ENCODE results near the gene MAT1A.

GRCh38 chr10:80281784-80282765, 7.4 kb downstream of the MAT1A start:
- no peak for TF ChIP-seq CREB1 (IDR thresholded peaks at IDR 0.05; ENCODE audit: low read depth)
- no peak for TF ChIP-seq EP300 (IDR thresholded peaks at IDR 0.05; ENCODE audit: borderline replicate concordance)
- TF ChIP-seq, protein P1, sequence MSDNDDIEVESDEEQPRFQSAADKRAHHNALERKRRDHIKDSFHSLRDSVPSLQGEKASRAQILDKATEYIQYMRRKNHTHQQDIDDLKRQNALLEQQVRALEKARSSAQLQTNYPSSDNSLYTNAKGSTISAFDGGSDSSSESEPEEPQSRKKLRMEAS (IDR thresholded peaks at IDR 0.05) = 0 out of 2 replicates have a peak, but pooled peaks have one; percentile 17
